ENCODE results near the gene FGD4. TPM values are rescaled to one million over a fixed set of nuclear protein-coding genes. Genes with fewer than 3 reads are reported as not detected.
A peak's percentile ranks its signal among the peaks of the same experiment; 100 is the strongest.

The FGD4 gene
- total RNA-seq, 2 experiments from 2014 or later: 0.25 to 0.34 TPM

DNA sequence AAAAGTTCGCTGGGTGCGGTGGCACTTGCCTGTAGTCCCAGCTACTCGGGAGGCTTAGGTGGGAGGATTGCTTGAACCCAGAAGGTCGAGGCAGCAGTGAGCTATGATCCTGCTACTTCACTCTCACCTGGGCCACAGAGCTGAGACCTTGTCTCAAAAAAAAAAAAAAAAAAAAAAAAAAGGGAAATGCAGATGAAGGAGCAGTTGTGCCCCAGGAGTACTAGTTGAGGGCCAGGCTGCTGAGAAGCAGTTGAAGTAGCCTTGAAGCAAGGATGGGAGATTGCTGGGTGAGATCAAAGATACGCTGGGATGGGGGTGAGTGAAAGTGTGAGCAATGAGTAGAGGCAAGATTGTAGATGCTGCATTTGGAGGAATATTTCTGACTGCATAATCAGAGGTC is 186.3 kb downstream of the FGD4 start:
- Mint-ChIP-seq H3K9me3 (no peaks in the 10 kb centered on the region), H3K27me3 (no peaks in the 10 kb centered on the region), H3K36me3 (ENCODE audit: low read depth) (no peaks in the 10 kb centered on the region), H3K4me3 (no peak overlapping the region), H3K4me1 (ENCODE audit: low read depth) (peaks cover 37% of the 10 kb centered on the region), H3K27ac (no peak overlapping the region)
- POLR2A ChIA-PET: no interaction called here
- no peaks in the 10 kb centered on the region for H3K27me3 ChIP-seq (ENCODE audit: control insufficient read depth in 1 of 2, insufficient read depth in 2 of 2, low read length in 2 of 2)
- TF ChIP-seq, protein P1, sequence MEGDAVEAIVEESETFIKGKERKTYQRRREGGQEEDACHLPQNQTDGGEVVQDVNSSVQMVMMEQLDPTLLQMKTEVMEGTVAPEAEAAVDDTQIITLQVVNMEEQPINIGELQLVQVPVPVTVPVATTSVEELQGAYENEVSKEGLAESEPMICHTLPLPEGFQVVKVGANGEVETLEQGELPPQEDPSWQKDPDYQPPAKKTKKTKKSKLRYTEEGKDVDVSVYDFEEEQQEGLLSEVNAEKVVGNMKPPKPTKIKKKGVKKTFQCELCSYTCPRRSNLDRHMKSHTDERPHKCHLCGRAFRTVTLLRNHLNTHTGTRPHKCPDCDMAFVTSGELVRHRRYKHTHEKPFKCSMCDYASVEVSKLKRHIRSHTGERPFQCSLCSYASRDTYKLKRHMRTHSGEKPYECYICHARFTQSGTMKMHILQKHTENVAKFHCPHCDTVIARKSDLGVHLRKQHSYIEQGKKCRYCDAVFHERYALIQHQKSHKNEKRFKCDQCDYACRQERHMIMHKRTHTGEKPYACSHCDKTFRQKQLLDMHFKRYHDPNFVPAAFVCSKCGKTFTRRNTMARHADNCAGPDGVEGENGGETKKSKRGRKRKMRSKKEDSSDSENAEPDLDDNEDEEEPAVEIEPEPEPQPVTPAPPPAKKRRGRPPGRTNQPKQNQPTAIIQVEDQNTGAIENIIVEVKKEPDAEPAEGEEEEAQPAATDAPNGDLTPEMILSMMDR (IDR thresholded peaks at IDR 0.05): no peak
- no peak overlapping the region for H3K27ac ChIP-seq (ENCODE audit: low read depth in 1 of 2, low read length in 2 of 2)
- intact Hi-C loops (cut with DNase I, micrococcal nuclease): no loop called here
- no peak for ATAC-seq (ENCODE audit: poor library complexity)
- no peaks in the 10 kb centered on the region for H3K36me3 ChIP-seq (ENCODE audit: insufficient read depth, low read length)
- CTCF ChIA-PET: no interaction called here
- H3K9me3 ChIP-seq (ENCODE audit: control insufficient read depth in 1 of 2, insufficient read depth in 1 of 2, low read length in 2 of 2): no peaks in the 10 kb centered on the region
- H3K4me3 ChIP-seq (ENCODE audit: low read length): no peak overlapping the region
- DNase-seq: no peak
- H3K4me1 ChIP-seq (ENCODE audit: insufficient read depth, low read length): peaks cover 9% of the 10 kb centered on the region

DNA sequence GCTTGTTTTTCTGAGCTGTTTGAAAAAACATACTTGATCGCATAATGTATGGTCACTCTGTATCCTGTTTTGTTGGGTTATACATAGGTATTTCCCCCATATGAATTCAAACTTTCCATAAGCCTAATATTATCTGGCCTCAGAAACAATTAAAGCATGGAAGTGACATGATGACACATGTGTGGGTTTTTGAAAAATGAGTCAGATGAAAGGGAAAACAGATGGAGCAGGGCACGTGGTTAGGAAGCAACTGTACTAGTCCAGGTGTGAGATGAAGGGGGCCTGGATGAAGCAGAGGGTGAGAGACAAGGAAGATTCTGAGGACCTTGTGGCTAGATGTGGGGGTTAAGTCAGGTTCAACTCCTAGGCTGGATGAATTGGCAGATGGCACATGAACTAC is 187.0 kb downstream of the FGD4 start:
- no peaks in the 10 kb centered on the region for H3K36me3 Mint-ChIP-seq (ENCODE audit: low read depth)
- intact Hi-C loops (cut with DNase I, micrococcal nuclease): no loop called here
- H3K4me3 ChIP-seq (ENCODE audit: low read length): no peak overlapping the region
- H3K36me3 ChIP-seq (ENCODE audit: insufficient read depth, low read length): no peaks in the 10 kb centered on the region
- peaks cover 9% of the 10 kb centered on the region for H3K4me1 ChIP-seq (ENCODE audit: insufficient read depth, low read length)
- H3K27me3 ChIP-seq (ENCODE audit: control insufficient read depth in 1 of 2, insufficient read depth in 2 of 2, low read length in 2 of 2): no peaks in the 10 kb centered on the region
- no peak overlapping the region for H3K27ac ChIP-seq (ENCODE audit: low read depth in 1 of 2, low read length in 2 of 2)
- H3K4me3 Mint-ChIP-seq: no peak overlapping the region
- peak in 2 of 14 experiments; percentile 15 for DNase-seq
- TF ChIP-seq, protein P1 (IDR thresholded peaks at IDR 0.05): no peak
- no peaks in the 10 kb centered on the region for H3K9me3 ChIP-seq (ENCODE audit: control insufficient read depth in 1 of 2, insufficient read depth in 1 of 2, low read length in 2 of 2)
- CTCF ChIA-PET: no interaction called here
- H3K4me1 Mint-ChIP-seq (ENCODE audit: low read depth): peaks cover 37% of the 10 kb centered on the region
- POLR2A ChIA-PET: no interaction called here
- no peak overlapping the region for H3K27ac Mint-ChIP-seq
- no peaks in the 10 kb centered on the region for H3K27me3 Mint-ChIP-seq
- no peaks in the 10 kb centered on the region for H3K9me3 Mint-ChIP-seq
- ATAC-seq (ENCODE audit: poor library complexity): no peak

DNA sequence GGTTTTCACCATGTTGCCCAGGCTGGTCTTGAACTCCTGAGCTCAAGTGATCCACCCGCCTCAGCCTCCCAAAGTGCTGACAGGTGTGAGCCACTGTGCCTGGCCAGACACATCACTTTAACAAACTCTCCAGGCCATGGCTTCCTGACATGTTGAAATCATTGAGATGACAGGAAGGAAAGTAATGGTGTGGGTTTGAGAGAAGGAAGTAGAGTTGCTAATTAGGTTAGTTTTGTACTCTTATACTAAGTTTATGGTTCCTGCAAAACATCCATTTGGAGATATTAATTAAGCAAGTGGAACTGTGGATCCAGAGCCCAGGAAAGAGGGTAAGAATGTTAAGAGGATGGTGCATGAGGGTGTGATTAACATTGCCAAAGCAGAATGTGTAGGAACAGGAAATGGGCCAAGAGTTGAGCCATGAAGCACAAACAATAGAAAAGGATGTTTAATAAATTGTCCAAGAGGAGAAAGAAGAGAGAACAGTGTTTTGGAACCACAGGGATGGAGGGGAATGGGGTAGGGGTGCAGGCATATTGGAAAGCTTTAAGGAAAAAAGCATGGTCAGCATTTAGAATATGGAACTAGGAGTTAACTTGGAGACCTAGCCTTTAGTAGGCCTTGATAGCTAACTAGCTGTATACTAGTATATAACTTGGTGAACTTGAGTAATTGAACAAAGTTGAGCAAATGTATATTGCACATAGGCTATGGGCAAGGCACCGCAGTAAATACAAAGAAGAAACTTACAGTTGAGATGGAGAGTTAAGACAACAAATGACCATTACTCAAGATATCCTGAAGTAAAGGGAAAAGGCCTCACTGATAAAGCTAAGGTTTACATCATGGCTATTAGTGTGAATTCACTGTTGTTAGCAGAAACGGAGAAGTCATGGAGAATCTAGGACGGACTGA is 188.5 kb downstream of the FGD4 start:
- ATAC-seq (ENCODE audit: poor library complexity): no peak
- DNase-seq: no peak
- no peak overlapping the region for H3K4me3 ChIP-seq (ENCODE audit: low read length)
- H3K9me3 ChIP-seq (ENCODE audit: control insufficient read depth in 1 of 2, insufficient read depth in 1 of 2, low read length in 2 of 2): no peaks in the 10 kb centered on the region
- ChIA-PET POLR2A (no interaction called here), CTCF (no interaction called here)
- Mint-ChIP-seq H3K27ac (peak overlapping the region; percentile 72), H3K4me3 (no peak overlapping the region), H3K9me3 (no peaks in the 10 kb centered on the region), H3K4me1 (ENCODE audit: low read depth) (peaks cover 37% of the 10 kb centered on the region), H3K27me3 (no peaks in the 10 kb centered on the region), H3K36me3 (ENCODE audit: low read depth) (no peaks in the 10 kb centered on the region)
- H3K4me1 ChIP-seq (ENCODE audit: insufficient read depth, low read length): peaks cover 6% of the 10 kb centered on the region
- H3K27ac ChIP-seq (ENCODE audit: low read depth in 1 of 2, low read length in 2 of 2): no peak overlapping the region
- H3K36me3 ChIP-seq (ENCODE audit: insufficient read depth, low read length): no peaks in the 10 kb centered on the region
- intact Hi-C loops (cut with DNase I, micrococcal nuclease): no loop called here
- H3K27me3 ChIP-seq (ENCODE audit: control insufficient read depth in 1 of 2, insufficient read depth in 2 of 2, low read length in 2 of 2): no peaks in the 10 kb centered on the region
- TF ChIP-seq, protein P1 (IDR thresholded peaks at IDR 0.05): no peak
